Right atrium auricular region (tissue), 2 donors: Measurements from ENCODE around the gene FCRL3. TPM values are rescaled to one million over a fixed set of nuclear protein-coding genes. Genes with fewer than 3 reads are reported as not detected.

Experiments used
- DNase-seq: peaks from one replicate; pipeline ENCODE4 v3.0.0-alpha.2; 2019; ENCODE audit warnings: low spot score
- H3K27ac ChIP-seq, 2 donors: fragments of 200-600 bp; sonication (generic); 1 replicate in 1 of 2; 2 replicates in 1 of 2; pipeline ENCODE4 v1.5.1; 2016 to 2019
- H3K27me3 ChIP-seq, 2 donors: fragments of 200-600 bp; sonication (generic); one replicate each; pipeline versions ENCODE4 v1.5.1 to v1.6.0; 2017 to 2019
- H3K36me3 ChIP-seq: fragments of 200-600 bp; sonication (generic); one replicate; pipeline ENCODE4 v1.5.1; 2016
- H3K4me1 ChIP-seq, 2 donors: fragments of 200-600 bp; sonication (generic); one replicate each; pipeline versions ENCODE4 v1.5.1 to v1.6.0; 2017 to 2019
- H3K4me3 ChIP-seq, 2 donors: fragments of 200-600 bp; sonication (generic); 1 replicate in 1 of 2; 2 replicates in 1 of 2; pipeline ENCODE4 v1.5.1; 2017 to 2019; ENCODE audit warnings: mild to moderate bottlenecking in 1 of 2, moderate library complexity in 1 of 2
- H3K9me3 ChIP-seq, 2 donors: fragments of 200-600 bp; sonication (generic); one replicate each; pipeline ENCODE4 v1.5.1; 2019
- CTCF ChIP-seq, 2 donors: fragments of 200-600 bp; sonication (generic); IDR thresholded peaks; one replicate each; pipeline ENCODE4 v1.5.1; 2019; ENCODE audit warnings: antibody characterized with exemption in 2 of 2
- total RNA-seq, 2 donors: library from RNA; depleted of rRNA; stranded (reverse); fragments of >200 nt; gene quantifications; one replicate each; pipeline ENCODE4 v1.1.0, GENCODE V29; 2016

The FCRL3 gene
- total RNA-seq, 2 donors from 2014 or later: not detected

DNA sequence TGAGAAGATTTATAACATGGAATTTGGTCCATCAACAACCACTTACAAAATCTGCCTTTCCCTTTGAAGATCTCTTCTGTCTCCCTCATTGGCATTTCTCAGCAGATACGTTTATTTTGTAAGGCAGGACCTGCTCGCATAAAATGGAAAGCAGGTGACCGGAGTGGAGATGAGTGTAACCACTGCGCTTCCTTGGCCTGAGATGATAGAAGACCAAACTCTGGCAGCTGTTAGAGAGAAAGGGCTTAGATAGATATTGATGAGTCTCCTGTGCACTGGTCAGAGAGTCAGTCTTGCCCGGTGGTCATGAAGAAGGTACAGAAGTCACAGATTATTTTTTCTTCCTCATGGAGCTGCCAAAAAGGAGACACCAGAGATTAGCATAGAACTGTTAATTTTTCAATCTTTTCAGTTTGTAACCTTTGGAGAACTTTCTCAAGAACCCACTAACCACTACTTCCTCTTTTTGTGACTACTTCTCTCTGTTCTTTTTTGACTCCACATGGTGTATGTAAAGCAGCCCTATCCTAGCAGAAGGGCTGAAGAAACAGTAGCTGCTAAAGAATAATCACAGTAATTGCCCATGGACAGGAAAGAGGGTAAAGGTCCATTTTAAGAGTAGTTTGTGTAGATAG, 47.6 kb downstream of the FCRL3 start:
- Histone ChIP-seq H3K4me1 (no peaks in the 10 kb centered on the region), H3K27ac (no peak overlapping the region), H3K9me3 (no peaks in the 10 kb centered on the region), H3K4me3 (no peak overlapping the region), H3K27me3 (no peaks in the 10 kb centered on the region), H3K36me3 (no peaks in the 10 kb centered on the region)
- no peak for TF ChIP-seq CTCF (IDR thresholded peaks at IDR 0.05)
- DNase-seq: no peak

DNA sequence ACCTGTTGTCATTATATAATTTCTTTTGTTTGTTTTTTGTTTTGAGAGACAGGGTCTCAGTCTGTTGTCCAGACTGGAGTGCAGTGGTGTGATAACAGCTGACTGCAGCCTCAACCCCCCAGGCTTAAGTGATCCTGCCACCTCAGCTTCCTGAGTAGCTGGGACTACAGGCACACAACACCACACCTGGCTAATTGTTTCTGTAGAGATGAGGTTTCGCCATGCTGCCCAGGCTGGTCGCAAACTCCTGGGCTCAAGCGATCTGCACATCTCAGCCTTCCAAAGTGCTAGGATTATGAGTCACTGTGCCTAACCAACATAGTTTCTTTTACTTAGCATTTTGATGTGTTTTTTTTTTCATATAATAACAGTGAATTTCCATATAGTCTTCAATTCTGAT, 52.3 kb downstream of the FCRL3 start:
- H3K36me3 ChIP-seq: no peaks in the 10 kb centered on the region
- no peaks in the 10 kb centered on the region for H3K4me1 ChIP-seq
- no peak for TF ChIP-seq CTCF (IDR thresholded peaks at IDR 0.05)
- no peak overlapping the region for H3K4me3 ChIP-seq
- H3K27ac ChIP-seq: no peak overlapping the region
- DNase-seq: no peak
- H3K27me3 ChIP-seq: no peaks in the 10 kb centered on the region
- H3K9me3 ChIP-seq: no peaks in the 10 kb centered on the region

DNA sequence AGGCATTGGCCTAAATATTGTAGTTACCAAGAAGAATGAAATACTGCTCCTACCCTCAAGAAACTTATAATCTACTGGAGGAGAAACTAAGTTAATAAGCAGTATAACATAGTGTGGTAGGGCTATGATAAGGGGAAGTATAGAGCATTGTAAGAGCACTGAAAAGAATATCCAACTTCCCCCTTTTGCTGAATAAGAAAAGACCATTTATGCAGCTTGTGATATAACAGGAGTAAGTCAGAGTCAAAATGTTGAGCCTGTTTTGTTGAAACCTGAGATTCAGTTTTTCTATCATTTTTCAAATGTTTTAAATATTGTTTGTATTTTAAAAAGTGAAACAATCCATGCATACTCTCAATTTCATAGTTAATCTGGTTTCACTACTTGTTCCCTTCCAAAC, 54.4 kb downstream of the FCRL3 start:
- Histone ChIP-seq H3K27ac (no peak overlapping the region), H3K4me1 (no peaks in the 10 kb centered on the region), H3K9me3 (no peaks in the 10 kb centered on the region), H3K4me3 (no peak overlapping the region), H3K36me3 (no peaks in the 10 kb centered on the region), H3K27me3 (no peaks in the 10 kb centered on the region)
- no peak for DNase-seq
- TF ChIP-seq CTCF (IDR thresholded peaks at IDR 0.05): no peak

- no peak for TF ChIP-seq CTCF (IDR thresholded peaks at IDR 0.05)
- Histone ChIP-seq H3K4me3 (no peak overlapping the region), H3K36me3 (no peaks in the 10 kb centered on the region), H3K4me1 (no peaks in the 10 kb centered on the region), H3K27ac (no peak overlapping the region), H3K27me3 (no peaks in the 10 kb centered on the region), H3K9me3 (no peaks in the 10 kb centered on the region)
- no peak for DNase-seq
These were observed 59.4 kb downstream of the FCRL3 start for GRCh38 chr1:157641177-157641576.

DNA sequence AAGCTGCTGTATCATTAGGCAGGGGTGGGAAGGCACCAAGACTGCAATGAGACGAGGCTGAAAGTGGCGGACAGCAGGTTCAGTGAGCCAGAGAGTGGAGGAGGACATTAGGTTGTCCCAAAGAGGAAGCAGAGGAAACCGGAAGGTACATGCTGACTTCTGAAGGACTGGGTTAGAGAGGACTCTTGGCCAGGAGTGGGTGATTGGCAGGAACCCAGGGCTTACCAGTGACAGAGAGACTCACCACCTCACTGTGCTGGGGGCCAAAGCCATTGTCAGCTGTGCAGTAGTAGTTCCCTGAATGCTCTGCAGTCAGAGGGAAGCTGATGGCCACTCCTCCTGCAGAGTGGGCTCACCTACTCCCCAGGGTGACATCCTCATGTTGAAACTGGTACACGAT, 60.8 kb downstream of the FCRL3 start:
- TF ChIP-seq CTCF (IDR thresholded peaks at IDR 0.05): no peak
- no peaks in the 10 kb centered on the region for H3K36me3 ChIP-seq
- no peaks in the 10 kb centered on the region for H3K27me3 ChIP-seq
- H3K27ac ChIP-seq: no peak overlapping the region
- no peaks in the 10 kb centered on the region for H3K4me1 ChIP-seq
- H3K4me3 ChIP-seq: no peak overlapping the region
- no peak for DNase-seq
- H3K9me3 ChIP-seq: no peaks in the 10 kb centered on the region

- H3K4me3 ChIP-seq: no peak overlapping the region
- no peak for DNase-seq
- no peaks in the 10 kb centered on the region for H3K4me1 ChIP-seq
- H3K27ac ChIP-seq: no peak overlapping the region
- TF ChIP-seq CTCF (IDR thresholded peaks at IDR 0.05): no peak
- H3K36me3 ChIP-seq: no peaks in the 10 kb centered on the region
- no peaks in the 10 kb centered on the region for H3K9me3 ChIP-seq
- no peaks in the 10 kb centered on the region for H3K27me3 ChIP-seq
These were observed 71.8 kb downstream of the FCRL3 start for GRCh38 chr1:157628773-157629172.
